Measurements from ENCODE around the gene EPB41L5.

GRCh38 chr2:120224735-120225548 lies 212.1 kb downstream of the EPB41L5 start:
- no peak for TF ChIP-seq CTCF (IDR thresholded peaks at IDR 0.05; ENCODE audit: insufficient read depth, low read length)
- TF ChIP-seq POLR2AphosphoS5 (IDR thresholded peaks at IDR 0.05; ENCODE audit: low read depth) = no peak
- no peak for TF ChIP-seq REST (IDR thresholded peaks at IDR 0.05; ENCODE audit: insufficient replicate concordance, low read depth)
- TF ChIP-seq GABPA (IDR thresholded peaks at IDR 0.05; ENCODE audit: low read depth) = no peak
- TF ChIP-seq SPI1 (IDR thresholded peaks at IDR 0.05; ENCODE audit: borderline replicate concordance, low read depth) = no peak
